PC-9 (cell line): ENCODE results near the gene ALG14. TPM values are rescaled to one million over a fixed set of nuclear protein-coding genes. Genes with fewer than 3 reads are reported as not detected.

ENCODE experiments used
- BruUV-seq: library from RNA; stranded (reverse); fragments of 400-500 nt; replicated peaks from 2 replicates; lab custom pipeline; 2021; lab: Mats Ljungman, UMichigan
- CTCF ChIA-PET: fragments of 300-600 bp; sonication (Branson Sonifier 250); formaldehyde crosslinking; loops from one replicate; lab custom pipeline; 2022; ENCODE audit warnings: antibody characterized with exemption; lab: Charles Lee
- POLR2A ChIA-PET: fragments of 300-600 bp; sonication (Branson Sonifier 250); formaldehyde crosslinking; loops from one replicate; lab custom pipeline; 2022; ENCODE audit warnings: antibody characterized with exemption; ENCODE audit not compliant: unreplicated experiment; lab: Charles Lee
- DNase-seq, 2 experiments: peaks; one replicate each; pipeline versions ENCODE4 v3.0.0 to v3.0.0-alpha.2; 2015 to 2022; ENCODE audit warnings: mixed read lengths in 1 of 2
- H2AFZ ChIP-seq: fragments of 200-600 bp; sonication (generic); 2 replicates; pipeline ENCODE4 v1.8.1; 2017; ENCODE audit warnings: antibody characterized with exemption
- H3F3A ChIP-seq: fragments of 200-600 bp; sonication (generic); 2 replicates; pipeline ENCODE4 v1.8.1; 2017; ENCODE audit warnings: antibody characterized with exemption, mild to moderate bottlenecking, low read depth; ENCODE audit not compliant: insufficient read depth
- H3K27ac ChIP-seq: fragments of 200-600 bp; sonication (generic); 2 replicates; pipeline ENCODE4 v1.6.1; 2016; ENCODE audit warnings: mixed run types
- H3K27me3 ChIP-seq: fragments of 200-600 bp; sonication (generic); 2 replicates; pipeline ENCODE4 v1.6.1; 2016; ENCODE audit warnings: low read depth, mixed run types; ENCODE audit not compliant: insufficient read depth
- H3K36me3 ChIP-seq: fragments of 200-600 bp; sonication (generic); 2 replicates; pipeline ENCODE4 v1.6.1; 2016; ENCODE audit warnings: low read depth, mixed run types
- H3K4me1 ChIP-seq: fragments of 200-600 bp; sonication (generic); replicated peaks from 2 replicates; pipeline ENCODE4 v1.6.1; 2016; ENCODE audit warnings: mixed run types; ENCODE audit not compliant: insufficient read depth
- H3K4me2 ChIP-seq: fragments of 200-600 bp; sonication (generic); 2 replicates; pipeline ENCODE4 v1.6.1; 2017; ENCODE audit warnings: mixed run types
- H3K4me3 ChIP-seq: fragments of 200-600 bp; sonication (generic); 2 replicates; pipeline ENCODE4 v1.6.1; 2016; ENCODE audit warnings: mixed run types
- H3K79me2 ChIP-seq: fragments of 200-600 bp; sonication (generic); 2 replicates; pipeline ENCODE4 v1.6.1; 2017; ENCODE audit warnings: low read depth, mixed run types
- H3K9me2 ChIP-seq: fragments of 200-600 bp; sonication (generic); 2 replicates; pipeline ENCODE4 v1.8.1; 2017; ENCODE audit warnings: mild to moderate bottlenecking; ENCODE audit not compliant: insufficient read depth
- H3K9me3 ChIP-seq: fragments of 200-600 bp; sonication (generic); 2 replicates; pipeline ENCODE4 v1.8.1; 2016; ENCODE audit warnings: low read depth; ENCODE audit not compliant: insufficient read depth
- H4K20me1 ChIP-seq: fragments of 200-600 bp; sonication (generic); 2 replicates; pipeline ENCODE4 v1.8.1; 2017; ENCODE audit not compliant: insufficient read depth
- EZH2 ChIP-seq: fragments of 200-600 bp; sonication (generic); IDR thresholded peaks from 2 replicates; pipeline ENCODE4 v1.8.0; 2017; ENCODE audit warnings: antibody characterized with exemption, low read depth
- intact Hi-C: fragments of 100-400 bp; cut with micrococcal nuclease; formaldehyde crosslinking; loops from one replicate; pipeline ENCODE4 v1.10.0; 2022; ENCODE audit not compliant: unreplicated experiment
- total RNA-seq: library from RNA; stranded (reverse); gene quantifications from 2 replicates; pipeline ENCODE4 v1.2.3, GENCODE V29; 2021
- TF ChIP-seq, protein P1 (sequence below): fragments of 200-600 bp; sonication (generic); conservative IDR thresholded peaks from 2 replicates; pipeline ENCODE4 v1.6.1; 2017; ENCODE audit warnings: mixed run types, antibody characterized with exemption, mild to moderate bottlenecking, moderate library complexity

Gene ALG14
- total RNA-seq, 1 experiment from 2014 or later = 8.6 TPM

DNA sequence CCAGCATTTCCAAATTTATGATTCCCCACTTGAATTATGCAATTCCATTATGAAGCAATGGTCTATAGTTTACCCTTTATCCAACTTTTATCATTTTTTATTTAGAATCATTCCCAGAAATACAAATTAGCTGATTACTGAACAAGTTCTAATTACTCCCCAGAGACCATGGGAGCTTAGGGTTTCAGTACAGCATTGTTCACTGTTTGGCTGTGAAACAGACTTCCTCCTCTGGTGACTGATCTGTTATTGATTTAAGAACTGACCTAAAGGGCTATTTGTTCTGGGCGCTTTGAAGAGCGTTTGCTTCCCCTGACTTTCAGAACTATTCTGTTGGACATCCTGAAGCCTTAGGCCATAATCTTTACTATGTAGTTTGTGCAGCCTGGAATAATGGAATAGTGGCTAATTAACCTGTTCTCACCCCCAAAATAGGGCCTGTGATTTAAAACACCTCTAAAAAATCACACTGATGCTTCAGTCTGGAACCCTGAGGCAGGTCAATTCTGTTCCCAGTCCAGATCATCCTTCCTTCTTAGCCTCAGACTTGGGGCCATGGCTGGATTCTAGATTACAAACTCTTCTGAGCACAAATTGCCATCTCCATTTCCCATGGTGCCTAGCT is 58.7 kb downstream of the ALG14 start:
- H4K20me1 ChIP-seq = no peaks in the 10 kb centered on the region
- H3F3A ChIP-seq = no peaks in the 10 kb centered on the region
- no peaks in the 10 kb centered on the region for H3K27me3 ChIP-seq
- no peaks in the 10 kb centered on the region for H3K36me3 ChIP-seq
- intact Hi-C loops = no loop called here
- peaks cover 5% of the 10 kb centered on the region; the same call in 1 of the 2 replicates for H3K4me1 ChIP-seq
- ChIA-PET CTCF (interaction anchor here (0.6 to 0.7 kb wide), 2 partner anchors 47 to 91 kb away, joined by 5 to 7 read pairs; no protein-coding TSS in a partner anchor), POLR2A (interaction anchor here (0.5 kb wide), 1 partner anchor 103 kb away, joined by 3 read pairs; no protein-coding TSS in a partner anchor)
- no peak for DNase-seq
- H2AFZ ChIP-seq = no peak overlapping the region
- no peak overlapping the region for H3K4me3 ChIP-seq
- H3K79me2 ChIP-seq = no peaks in the 10 kb centered on the region
- BruUV-seq = no TSS peak
- no peak overlapping the region for H3K27ac ChIP-seq
- no peak for TF ChIP-seq EZH2
- TF ChIP-seq, protein P1, sequence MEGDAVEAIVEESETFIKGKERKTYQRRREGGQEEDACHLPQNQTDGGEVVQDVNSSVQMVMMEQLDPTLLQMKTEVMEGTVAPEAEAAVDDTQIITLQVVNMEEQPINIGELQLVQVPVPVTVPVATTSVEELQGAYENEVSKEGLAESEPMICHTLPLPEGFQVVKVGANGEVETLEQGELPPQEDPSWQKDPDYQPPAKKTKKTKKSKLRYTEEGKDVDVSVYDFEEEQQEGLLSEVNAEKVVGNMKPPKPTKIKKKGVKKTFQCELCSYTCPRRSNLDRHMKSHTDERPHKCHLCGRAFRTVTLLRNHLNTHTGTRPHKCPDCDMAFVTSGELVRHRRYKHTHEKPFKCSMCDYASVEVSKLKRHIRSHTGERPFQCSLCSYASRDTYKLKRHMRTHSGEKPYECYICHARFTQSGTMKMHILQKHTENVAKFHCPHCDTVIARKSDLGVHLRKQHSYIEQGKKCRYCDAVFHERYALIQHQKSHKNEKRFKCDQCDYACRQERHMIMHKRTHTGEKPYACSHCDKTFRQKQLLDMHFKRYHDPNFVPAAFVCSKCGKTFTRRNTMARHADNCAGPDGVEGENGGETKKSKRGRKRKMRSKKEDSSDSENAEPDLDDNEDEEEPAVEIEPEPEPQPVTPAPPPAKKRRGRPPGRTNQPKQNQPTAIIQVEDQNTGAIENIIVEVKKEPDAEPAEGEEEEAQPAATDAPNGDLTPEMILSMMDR = no peak
- H3K4me2 ChIP-seq = no peak overlapping the region
- H3K9me2 ChIP-seq = no peaks in the 10 kb centered on the region
- H3K9me3 ChIP-seq = no peaks in the 10 kb centered on the region

DNA sequence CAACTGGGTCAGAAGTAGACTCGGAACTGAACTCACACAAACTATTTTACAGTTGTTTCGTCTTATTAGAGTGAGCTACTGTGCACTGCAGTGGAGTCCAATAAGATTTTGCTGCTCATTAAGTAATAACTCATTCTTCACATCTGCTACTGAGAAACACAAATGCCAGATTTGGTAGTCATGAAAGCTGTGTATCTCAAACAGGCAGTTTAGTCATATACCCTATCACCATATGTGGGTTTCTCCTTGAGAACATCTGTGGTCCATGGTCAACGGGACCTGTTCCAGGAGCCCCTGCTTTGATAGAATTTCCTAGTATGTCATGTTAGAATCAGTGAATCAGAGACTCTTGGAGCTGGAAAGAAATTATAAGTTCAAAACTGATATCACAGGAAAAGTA is 60.4 kb downstream of the ALG14 start:
- H3F3A ChIP-seq = peaks cover 3% of the 10 kb centered on the region; the same call in 1 of the 2 replicates
- H3K79me2 ChIP-seq = no peaks in the 10 kb centered on the region
- no peak overlapping the region for H3K4me2 ChIP-seq
- no TSS peak for BruUV-seq
- POLR2A ChIA-PET = no interaction called here
- no peaks in the 10 kb centered on the region for H4K20me1 ChIP-seq
- CTCF ChIA-PET = no interaction called here
- intact Hi-C loops = no loop called here
- DNase-seq = no peak
- peaks cover 8% of the 10 kb centered on the region; the same call in 1 of the 2 replicates for H3K4me1 ChIP-seq
- H3K4me3 ChIP-seq = no peak overlapping the region
- no peaks in the 10 kb centered on the region for H3K36me3 ChIP-seq
- no peak overlapping the region for H2AFZ ChIP-seq
- no peak overlapping the region for H3K27ac ChIP-seq
- TF ChIP-seq EZH2 = no peak
- TF ChIP-seq, protein P1 = no peak
- no peaks in the 10 kb centered on the region for H3K9me2 ChIP-seq
- no peaks in the 10 kb centered on the region for H3K27me3 ChIP-seq
- no peaks in the 10 kb centered on the region for H3K9me3 ChIP-seq

DNA sequence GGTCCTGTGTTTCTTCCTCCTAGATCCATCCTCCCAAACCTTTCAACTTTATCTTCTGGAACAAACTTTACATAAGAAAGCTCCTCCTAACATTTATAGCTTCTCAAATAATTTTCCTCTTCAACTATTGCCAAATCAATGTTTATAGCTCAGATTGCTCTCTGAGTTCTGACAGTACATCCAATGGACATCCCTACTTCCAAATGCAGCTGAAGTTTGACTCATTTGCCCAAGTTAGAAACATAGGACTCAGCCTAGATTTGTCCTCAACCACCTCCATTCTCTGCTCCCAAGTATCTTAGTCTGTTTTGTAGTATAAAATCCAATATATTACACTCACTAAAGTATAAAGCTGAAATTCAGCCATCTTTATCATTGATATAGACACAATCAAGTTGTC is 62.6 kb downstream of the ALG14 start:
- Histone ChIP-seq H3K79me2 (no peaks in the 10 kb centered on the region), H3K4me2 (no peak overlapping the region), H3K36me3 (no peaks in the 10 kb centered on the region), H3K27ac (no peak overlapping the region), H3F3A (peaks cover 3% of the 10 kb centered on the region; the same call in 1 of the 2 replicates), H4K20me1 (no peaks in the 10 kb centered on the region), H3K9me3 (no peaks in the 10 kb centered on the region), H3K4me1 (peaks cover 9% of the 10 kb centered on the region; the same call in 1 of the 2 replicates), H2AFZ (no peak overlapping the region), H3K27me3 (no peaks in the 10 kb centered on the region), H3K4me3 (no peak overlapping the region), H3K9me2 (no peaks in the 10 kb centered on the region)
- BruUV-seq = no TSS peak
- ChIA-PET CTCF (no interaction called here), POLR2A (interaction anchor here (0.7 kb wide), 1 partner anchor 38 kb away, joined by 3 read pairs; no protein-coding TSS in a partner anchor)
- TF ChIP-seq EZH2 = no peak
- TF ChIP-seq, protein P1 = no peak
- DNase-seq = no peak
- intact Hi-C loops = no loop called here
